ENCODE data around the gene SPATA6L. TPM values are rescaled to one million over a fixed set of nuclear protein-coding genes. Genes with fewer than 3 reads are reported as not detected.

The SPATA6L gene, protein sequence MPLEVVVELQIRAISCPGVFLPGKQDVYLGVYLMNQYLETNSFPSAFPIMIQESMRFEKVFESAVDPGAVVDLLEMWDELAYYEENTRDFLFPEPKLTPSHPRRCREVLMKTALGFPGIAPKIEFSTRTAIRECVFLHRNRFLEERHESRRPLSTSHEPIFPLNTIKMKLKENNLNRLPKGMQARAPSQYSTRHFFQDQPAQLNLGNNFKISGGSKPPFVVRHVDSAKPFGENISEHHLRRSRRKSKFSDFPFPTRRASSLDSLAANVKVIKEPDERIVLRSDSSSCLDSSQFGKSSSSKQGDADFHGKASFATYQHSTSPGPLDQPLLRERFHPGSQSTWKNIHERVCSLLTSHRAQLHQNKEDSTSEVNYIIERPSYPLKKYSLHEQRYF
- total RNA-seq (1 to 10 TPM; 1.6 to 6.2 TPM), polyA plus RNA-seq (1 to 10 TPM; 1.8 to 2.7 TPM)

GRCh38 chr9:4666042-4666699, at the start of gene SPATA6L:
TSS of gene SPATA6L (minus strand) at chr9:4666480. CDS start at chr9:4666250, 230 bp downstream.
- H3K36me3 ChIP-seq (ENCODE audit: control insufficient read depth in 4 of 4, insufficient read depth in 3 of 4, low read depth in 1 of 4, low read length in 3 of 4), result no peaks in the 10 kb centered on the region
- peak; percentile 60 for DNase-seq (ENCODE audit: low spot score)
- TF ChIP-seq GABPA (IDR thresholded peaks at IDR 0.05 in 1 of 2, conservative IDR thresholded peaks at IDR 0.05 in 1 of 2) (no peak), EGR1 (IDR thresholded peaks at IDR 0.05; ENCODE audit: low read depth in 2 of 2) (peak in 1 of 2 donors; percentile 69), SP1 (IDR thresholded peaks at IDR 0.05) (peak; percentile 21), HNF4A (conservative IDR thresholded peaks at IDR 0.05) (no peak), NR2F2 (IDR thresholded peaks at IDR 0.05) (no peak), JUND (IDR thresholded peaks at IDR 0.05) (no peak), RAD21 (IDR thresholded peaks at IDR 0.05) (no peak), TAF1 (conservative IDR thresholded peaks at IDR 0.05) (peak; percentile 23)
- TF ChIP-seq, protein P1, sequence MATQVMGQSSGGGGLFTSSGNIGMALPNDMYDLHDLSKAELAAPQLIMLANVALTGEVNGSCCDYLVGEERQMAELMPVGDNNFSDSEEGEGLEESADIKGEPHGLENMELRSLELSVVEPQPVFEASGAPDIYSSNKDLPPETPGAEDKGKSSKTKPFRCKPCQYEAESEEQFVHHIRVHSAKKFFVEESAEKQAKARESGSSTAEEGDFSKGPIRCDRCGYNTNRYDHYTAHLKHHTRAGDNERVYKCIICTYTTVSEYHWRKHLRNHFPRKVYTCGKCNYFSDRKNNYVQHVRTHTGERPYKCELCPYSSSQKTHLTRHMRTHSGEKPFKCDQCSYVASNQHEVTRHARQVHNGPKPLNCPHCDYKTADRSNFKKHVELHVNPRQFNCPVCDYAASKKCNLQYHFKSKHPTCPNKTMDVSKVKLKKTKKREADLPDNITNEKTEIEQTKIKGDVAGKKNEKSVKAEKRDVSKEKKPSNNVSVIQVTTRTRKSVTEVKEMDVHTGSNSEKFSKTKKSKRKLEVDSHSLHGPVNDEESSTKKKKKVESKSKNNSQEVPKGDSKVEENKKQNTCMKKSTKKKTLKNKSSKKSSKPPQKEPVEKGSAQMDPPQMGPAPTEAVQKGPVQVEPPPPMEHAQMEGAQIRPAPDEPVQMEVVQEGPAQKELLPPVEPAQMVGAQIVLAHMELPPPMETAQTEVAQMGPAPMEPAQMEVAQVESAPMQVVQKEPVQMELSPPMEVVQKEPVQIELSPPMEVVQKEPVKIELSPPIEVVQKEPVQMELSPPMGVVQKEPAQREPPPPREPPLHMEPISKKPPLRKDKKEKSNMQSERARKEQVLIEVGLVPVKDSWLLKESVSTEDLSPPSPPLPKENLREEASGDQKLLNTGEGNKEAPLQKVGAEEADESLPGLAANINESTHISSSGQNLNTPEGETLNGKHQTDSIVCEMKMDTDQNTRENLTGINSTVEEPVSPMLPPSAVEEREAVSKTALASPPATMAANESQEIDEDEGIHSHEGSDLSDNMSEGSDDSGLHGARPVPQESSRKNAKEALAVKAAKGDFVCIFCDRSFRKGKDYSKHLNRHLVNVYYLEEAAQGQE (IDR thresholded peaks at IDR 0.05), result no peak
- TF ChIP-seq, protein P2, sequence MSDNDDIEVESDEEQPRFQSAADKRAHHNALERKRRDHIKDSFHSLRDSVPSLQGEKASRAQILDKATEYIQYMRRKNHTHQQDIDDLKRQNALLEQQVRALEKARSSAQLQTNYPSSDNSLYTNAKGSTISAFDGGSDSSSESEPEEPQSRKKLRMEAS (IDR thresholded peaks at IDR 0.05), result peak; percentile 8
- TF ChIP-seq, protein P3, sequence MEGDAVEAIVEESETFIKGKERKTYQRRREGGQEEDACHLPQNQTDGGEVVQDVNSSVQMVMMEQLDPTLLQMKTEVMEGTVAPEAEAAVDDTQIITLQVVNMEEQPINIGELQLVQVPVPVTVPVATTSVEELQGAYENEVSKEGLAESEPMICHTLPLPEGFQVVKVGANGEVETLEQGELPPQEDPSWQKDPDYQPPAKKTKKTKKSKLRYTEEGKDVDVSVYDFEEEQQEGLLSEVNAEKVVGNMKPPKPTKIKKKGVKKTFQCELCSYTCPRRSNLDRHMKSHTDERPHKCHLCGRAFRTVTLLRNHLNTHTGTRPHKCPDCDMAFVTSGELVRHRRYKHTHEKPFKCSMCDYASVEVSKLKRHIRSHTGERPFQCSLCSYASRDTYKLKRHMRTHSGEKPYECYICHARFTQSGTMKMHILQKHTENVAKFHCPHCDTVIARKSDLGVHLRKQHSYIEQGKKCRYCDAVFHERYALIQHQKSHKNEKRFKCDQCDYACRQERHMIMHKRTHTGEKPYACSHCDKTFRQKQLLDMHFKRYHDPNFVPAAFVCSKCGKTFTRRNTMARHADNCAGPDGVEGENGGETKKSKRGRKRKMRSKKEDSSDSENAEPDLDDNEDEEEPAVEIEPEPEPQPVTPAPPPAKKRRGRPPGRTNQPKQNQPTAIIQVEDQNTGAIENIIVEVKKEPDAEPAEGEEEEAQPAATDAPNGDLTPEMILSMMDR (IDR thresholded peaks at IDR 0.05; ENCODE audit: low read depth, low read length, missing input control), result peak; percentile 5
- H3K4me3 ChIP-seq (ENCODE audit: low read depth in 1 of 3, low read length in 3 of 3), result peak within 1 kb of the TSS; percentile 69 to 85 (median 71)
- peaks cover 0 to 30% (median 12%) of the 10 kb centered on the region in 4 donors for H3K4me1 ChIP-seq (ENCODE audit: control insufficient read depth in 4 of 4, insufficient read depth in 4 of 4, low read length in 3 of 4)
- 1% methylated on average over 36 of the region's 36 CpGs for WGBS
- peak within 1 kb of the TSS; percentile 94 to 97 for H3K27ac ChIP-seq (ENCODE audit: low read depth in 1 of 2, low read length in 2 of 2)
- H3K9ac ChIP-seq (ENCODE audit: low read depth in 1 of 2, low read length in 2 of 2), result peak within 1 kb of the TSS; percentile 72 to 83
- no peaks in the 10 kb centered on the region for H3K9me3 ChIP-seq (ENCODE audit: control insufficient read depth in 4 of 4, low read length in 3 of 4)
- H3K27me3 ChIP-seq (ENCODE audit: control insufficient read depth in 4 of 4, insufficient read depth in 4 of 4, low read length in 3 of 4), result no peaks in the 10 kb centered on the region

GRCh38 chr9:4714266-4715016, 48.2 kb upstream of the SPATA6L start:
- Histone ChIP-seq H3K9ac (ENCODE audit: low read depth in 1 of 2, low read length in 2 of 2) (no peak overlapping the region), H3K36me3 (ENCODE audit: control insufficient read depth in 4 of 4, insufficient read depth in 3 of 4, low read depth in 1 of 4, low read length in 3 of 4) (peaks cover 13 to 78% (median 53%) of the 10 kb centered on the region in 4 donors), H3K27me3 (ENCODE audit: control insufficient read depth in 4 of 4, insufficient read depth in 4 of 4, low read length in 3 of 4) (no peaks in the 10 kb centered on the region), H3K9me3 (ENCODE audit: control insufficient read depth in 4 of 4, low read length in 3 of 4) (no peaks in the 10 kb centered on the region), H3K4me3 (ENCODE audit: low read depth in 1 of 3, low read length in 3 of 3) (no peak overlapping the region), H3K27ac (ENCODE audit: low read depth in 1 of 2, low read length in 2 of 2) (no peak overlapping the region), H3K4me1 (ENCODE audit: control insufficient read depth in 4 of 4, insufficient read depth in 4 of 4, low read length in 3 of 4) (no peaks in the 10 kb centered on the region)
- WGBS, result 95% methylated on average over 9 of the region's 9 CpGs
- no peak for DNase-seq (ENCODE audit: low spot score)
- no peak for TF ChIP-seq FOXA1 (IDR thresholded peaks at IDR 0.05)
- no peak for TF ChIP-seq HNF4G (IDR thresholded peaks at IDR 0.05)
- TF ChIP-seq RXRA (IDR thresholded peaks at IDR 0.05), result no peak
- no peak for TF ChIP-seq TAF1 (conservative IDR thresholded peaks at IDR 0.05)
- TF ChIP-seq ZBTB33 (IDR thresholded peaks at IDR 0.05), result no peak
- TF ChIP-seq, protein P1 (IDR thresholded peaks at IDR 0.05), result no peak
- TF ChIP-seq ATF3 (IDR thresholded peaks at IDR 0.05), result no peak
- TF ChIP-seq GABPA (IDR thresholded peaks at IDR 0.05 in 1 of 2, conservative IDR thresholded peaks at IDR 0.05 in 1 of 2), result no peak
- TF ChIP-seq NR2F2 (IDR thresholded peaks at IDR 0.05), result no peak
- TF ChIP-seq RAD21 (IDR thresholded peaks at IDR 0.05), result no peak

Measured in liver (tissue), 9 donors.